Fibroblast of skin of left biceps (primary cell): ENCODE data around the gene HOXA3.

Experiments used
- DNase-seq, 2 experiments: peaks; one replicate each; pipeline ENCODE4 v3.0.0-alpha.2; 2013; ENCODE audit warnings: low read depth in 2 of 2

HOXA3 gene

GRCh38 chr7:27129729-27130539 lies 22.4 kb downstream of the HOXA3 start:
- DNase-seq = no peak

GRCh38 chr7:27128776-27129728 lies 23.3 kb downstream of the HOXA3 start:
- no peak for DNase-seq

GRCh38 chr7:27128034-27128433 lies 24.3 kb downstream of the HOXA3 start:
- no peak for DNase-seq

- no peak for DNase-seq
These were observed 25.6 kb downstream of the HOXA3 start for GRCh38 chr7:27126596-27127327.

- DNase-seq = no peak
These were observed 26.4 kb downstream of the HOXA3 start for GRCh38 chr7:27125986-27126394.

GRCh38 chr7:27124902-27125689 lies 27.3 kb downstream of the HOXA3 start:
- no peak for DNase-seq

GRCh38 chr7:27124096-27124901 lies 28.1 kb downstream of the HOXA3 start:
- DNase-seq = no peak

- DNase-seq = no peak
These were observed 28.8 kb downstream of the HOXA3 start for GRCh38 chr7:27123477-27124053.

- DNase-seq = no peak
These were observed 29.3 kb downstream of the HOXA3 start for GRCh38 chr7:27123007-27123476.

GRCh38 chr7:27122077-27122910 lies 30.1 kb downstream of the HOXA3 start:
- no peak for DNase-seq

- DNase-seq = no peak
These were observed 30.7 kb downstream of the HOXA3 start for GRCh38 chr7:27121684-27122076.

- no peak for DNase-seq
These were observed 32.9 kb downstream of the HOXA3 start for GRCh38 chr7:27119412-27119911.

- DNase-seq = no peak
These were observed 33.8 kb downstream of the HOXA3 start for GRCh38 chr7:27118580-27118979.

- no peak for DNase-seq
These were observed 34.4 kb downstream of the HOXA3 start for GRCh38 chr7:27117887-27118491.

GRCh38 chr7:27116962-27117886 lies 35.2 kb downstream of the HOXA3 start:
- DNase-seq = no peak

- DNase-seq = no peak
These were observed 36.1 kb downstream of the HOXA3 start for GRCh38 chr7:27116031-27116961.
